RWPE2 (cell line): ENCODE data around the gene MXRA7.

ENCODE experiments used
- ATAC-seq: fragments of 200-7000 bp; cut with Tn5 transposase; 3 replicates; pipeline ENCODE4 v1.9.1; 2021; ENCODE audit warnings: low read depth
- DNase-seq: peaks from one replicate; pipeline ENCODE4 v3.0.0-alpha.2; 2020; ENCODE audit warnings: low spot score
- H3K27ac ChIP-seq: fragments of 450-650 bp; 2 replicates; pipeline ENCODE4 v1.5.1; 2017; ENCODE audit warnings: mild to moderate bottlenecking; ENCODE audit not compliant: poor library complexity, severe bottlenecking
- H3K27me3 ChIP-seq: fragments of 250-450 bp; sonication (Bioruptor Pico); 2 replicates; pipeline ENCODE4 v1.5.1; 2021; ENCODE audit warnings: mild to moderate bottlenecking, moderate library complexity; ENCODE audit not compliant: insufficient read depth, poor library complexity, severe bottlenecking
- H3K36me3 ChIP-seq: fragments of 250-450 bp; sonication (Bioruptor Pico); 2 replicates; pipeline ENCODE4 v1.5.1; 2020; ENCODE audit warnings: low read depth, mild to moderate bottlenecking, moderate library complexity
- H3K4me1 ChIP-seq: fragments of 250-450 bp; sonication (Bioruptor Pico); 2 replicates; pipeline ENCODE4 v1.5.1; 2021; ENCODE audit warnings: mild to moderate bottlenecking, moderate library complexity; ENCODE audit not compliant: insufficient read depth, poor library complexity, severe bottlenecking
- H3K4me3 ChIP-seq: fragments of 250-450 bp; sonication (Bioruptor Pico); 2 replicates; pipeline ENCODE4 v1.5.1; 2021; ENCODE audit warnings: mild to moderate bottlenecking, moderate library complexity; ENCODE audit not compliant: severe bottlenecking
- H3K9me3 ChIP-seq: fragments of 250-450 bp; sonication (Bioruptor Pico); 2 replicates; pipeline ENCODE4 v1.5.1; 2021; ENCODE audit warnings: mild to moderate bottlenecking, moderate library complexity; ENCODE audit not compliant: severe bottlenecking
- CTCF ChIP-seq: fragments of 450-650 bp; IDR thresholded peaks from one replicate; pipeline ENCODE4 v1.5.1; 2017; ENCODE audit warnings: mild to moderate bottlenecking, moderate library complexity; ENCODE audit not compliant: poor library complexity, severe bottlenecking

MXRA7 gene

GRCh38 chr17:76670020-76670717 is 40.6 kb downstream of the MXRA7 start:
- Histone ChIP-seq H3K4me1 (peaks cover 9% of the 10 kb centered on the region), H3K27ac (no peak overlapping the region), H3K27me3 (no peaks in the 10 kb centered on the region), H3K9me3 (no peaks in the 10 kb centered on the region), H3K36me3 (no peaks in the 10 kb centered on the region), H3K4me3 (no peak overlapping the region)
- ATAC-seq, result no peak
- TF ChIP-seq CTCF, result no peak
- DNase-seq, result no peak

GRCh38 chr17:76667786-76668453 is 42.8 kb downstream of the MXRA7 start:
- no peak for ATAC-seq
- Histone ChIP-seq H3K27ac (no peak overlapping the region), H3K4me3 (no peak overlapping the region), H3K4me1 (peaks cover 9% of the 10 kb centered on the region), H3K27me3 (no peaks in the 10 kb centered on the region), H3K36me3 (no peaks in the 10 kb centered on the region), H3K9me3 (no peaks in the 10 kb centered on the region)
- TF ChIP-seq CTCF, result no peak
- no peak for DNase-seq

- no peaks in the 10 kb centered on the region for H3K36me3 ChIP-seq
- DNase-seq, result no peak
Measured at GRCh38 chr17:76667491-76667755, 43.3 kb downstream of the MXRA7 start.

GRCh38 chr17:76660656-76661042 is 50.1 kb downstream of the MXRA7 start:
- Histone ChIP-seq H3K4me1 (no peaks in the 10 kb centered on the region), H3K4me3 (no peak overlapping the region), H3K36me3 (no peaks in the 10 kb centered on the region), H3K27me3 (no peaks in the 10 kb centered on the region), H3K9me3 (no peaks in the 10 kb centered on the region), H3K27ac (no peak overlapping the region)
- TF ChIP-seq CTCF, result no peak
- DNase-seq, result no peak
- ATAC-seq, result no peak

More at GRCh38 chr17:76667491-76667755, 43.3 kb downstream of the MXRA7 start:
- ATAC-seq, result no peak
- Histone ChIP-seq H3K4me3 (no peak overlapping the region), H3K4me1 (peaks cover 7% of the 10 kb centered on the region), H3K27ac (no peak overlapping the region), H3K9me3 (no peaks in the 10 kb centered on the region), H3K27me3 (no peaks in the 10 kb centered on the region)
- TF ChIP-seq CTCF, result no peak
